ENCODE results near the gene DHX30. TPM values are rescaled to one million over a fixed set of nuclear protein-coding genes. Genes with fewer than 3 reads are reported as not detected.

Gene DHX30
- total and polyA plus RNA-seq, 7 experiments from 2014 or later = 27.8 to 103 (median 80.1) TPM

- Mint-ChIP-seq H3K27ac (peak overlapping the region; percentile 90 to 98 (median 95)), H3K36me3 (peaks cover 0 to 6% (median 0%) of the 10 kb centered on the region in 5 donors), H3K4me1 (peaks cover 6 to 25% (median 20%) of the 10 kb centered on the region in 7 donors), H3K4me3 (peak overlapping the region; percentile 89 to 98 (median 95)), H3K9me3 (no peaks in the 10 kb centered on the region), H3K27me3 (no peaks in the 10 kb centered on the region)
- Histone ChIP-seq H3K9me3 (ENCODE audit: control insufficient read depth in 2 of 3, low read length in 3 of 3) (no peaks in the 10 kb centered on the region), H3K4me1 (ENCODE audit: control insufficient read depth in 2 of 2, insufficient read depth in 2 of 2, low read length in 2 of 2) (peaks cover 11 to 12% of the 10 kb centered on the region in 2 donors), H3K36me3 (ENCODE audit: control insufficient read depth in 2 of 3, insufficient read depth in 3 of 3, low read length in 3 of 3) (peaks cover 0 to 6% (median 0%) of the 10 kb centered on the region in 3 experiments), H3K27ac (ENCODE audit: low read depth, low read length) (peak overlapping the region; percentile 92), H3K27me3 (ENCODE audit: control insufficient read depth in 2 of 2, insufficient read depth in 2 of 2, low read length in 2 of 2) (no peaks in the 10 kb centered on the region), H3K4me3 (ENCODE audit: low read length) (peak overlapping the region; percentile 65)
- ATAC-seq (no peak), DNase-seq (peak in 3 of 9 donors; percentile 2 to 11 (median 7))
- POLR2A ChIA-PET = interaction anchor here (2.5 kb wide), 1 partner anchor 21 kb away, joined by 14 read pairs; no protein-coding TSS in a partner anchor
- intact Hi-C loops (cut with micrococcal nuclease) = loop anchor here (1.0 to 5.0 kb wide), 8 partner anchors 14 to 422 kb away; partner anchors contain the start of genes ELP6 (in 2 of the 2) and PTPN23 (in 1 of the 2)
- CTCF ChIA-PET = no interaction called here
Measured at GRCh38 chr3:47803480-47804025, 615 bp downstream of the DHX30 start.

- Histone ChIP-seq H3K9me3 (ENCODE audit: control insufficient read depth in 2 of 3, low read length in 3 of 3) (no peaks in the 10 kb centered on the region), H3K36me3 (ENCODE audit: control insufficient read depth in 2 of 3, insufficient read depth in 3 of 3, low read length in 3 of 3) (peaks cover under 1 to 6% (median under 1%) of the 10 kb centered on the region in 3 experiments), H3K27ac (ENCODE audit: low read depth, low read length) (peak overlapping the region; percentile 92), H3K4me3 (ENCODE audit: low read length) (no peak overlapping the region), H3K4me1 (ENCODE audit: control insufficient read depth in 2 of 2, insufficient read depth in 2 of 2, low read length in 2 of 2) (peaks cover 11 to 12% of the 10 kb centered on the region in 2 donors), H3K27me3 (ENCODE audit: control insufficient read depth in 2 of 2, insufficient read depth in 2 of 2, low read length in 2 of 2) (no peaks in the 10 kb centered on the region)
- ATAC-seq (no peak), DNase-seq (no peak)
- H3K9me3 Mint-ChIP-seq = no peaks in the 10 kb centered on the region
- ChIA-PET POLR2A (interaction anchor here (1.6 to 2.5 kb wide), 3 partner anchors 12 to 23 kb away, joined by 5 to 14 read pairs (median 7); no protein-coding TSS in a partner anchor), CTCF (no interaction called here)
- peaks cover 0 to 6% (median 0%) of the 10 kb centered on the region in 5 donors for H3K36me3 Mint-ChIP-seq
- peaks cover 6 to 25% (median 20%) of the 10 kb centered on the region in 7 donors for H3K4me1 Mint-ChIP-seq
- peak overlapping the region; percentile 19 to 98 (median 94) for H3K4me3 Mint-ChIP-seq
- peak overlapping the region in 7 of 9 donors; percentile 24 to 97 (median 92) for H3K27ac Mint-ChIP-seq
- H3K27me3 Mint-ChIP-seq = no peaks in the 10 kb centered on the region
- intact Hi-C loops (cut with micrococcal nuclease) = loop anchor here (5.0 kb wide), 1 partner anchor 382 kb away; no protein-coding TSS in a partner anchor
Measured at GRCh38 chr3:47804577-47804976, 1.6 kb downstream of the DHX30 start.

- H3K36me3 ChIP-seq (ENCODE audit: control insufficient read depth in 2 of 3, insufficient read depth in 3 of 3, low read length in 3 of 3) = peaks cover 11 to 61% (median 19%) of the 10 kb centered on the region in 3 experiments
- DNase-seq (no peak), ATAC-seq (no peak)
- H3K4me3 ChIP-seq (ENCODE audit: low read length) = no peak overlapping the region
- CTCF ChIA-PET = interaction anchor here (0.6 to 1.5 kb wide), 3 partner anchors 10 to 77 kb away, joined by 3 to 5 read pairs (median 4); no protein-coding TSS in a partner anchor
- no peaks in the 10 kb centered on the region for H3K4me1 ChIP-seq (ENCODE audit: control insufficient read depth in 2 of 2, insufficient read depth in 2 of 2, low read length in 2 of 2)
- H3K9me3 Mint-ChIP-seq = no peaks in the 10 kb centered on the region
- H3K4me1 Mint-ChIP-seq = peaks cover 2 to 16% (median 6%) of the 10 kb centered on the region in 7 donors
- H3K4me3 Mint-ChIP-seq = no peak overlapping the region
- no peaks in the 10 kb centered on the region for H3K27me3 Mint-ChIP-seq
- POLR2A ChIA-PET = interaction anchor here (0.7 kb wide), 1 partner anchor 199 kb away, joined by 4 read pairs; no protein-coding TSS in a partner anchor
- H3K36me3 Mint-ChIP-seq = peaks cover 6 to 23% (median 18%) of the 10 kb centered on the region in 5 donors
- no peaks in the 10 kb centered on the region for H3K9me3 ChIP-seq (ENCODE audit: control insufficient read depth in 2 of 3, low read length in 3 of 3)
- no peak overlapping the region for H3K27ac ChIP-seq (ENCODE audit: low read depth, low read length)
- H3K27me3 ChIP-seq (ENCODE audit: control insufficient read depth in 2 of 2, insufficient read depth in 2 of 2, low read length in 2 of 2) = no peaks in the 10 kb centered on the region
- peak overlapping the region in 2 of 9 donors; percentile 44 to 45 for H3K27ac Mint-ChIP-seq
- intact Hi-C loops (cut with micrococcal nuclease) = no loop called here
Measured at GRCh38 chr3:47813551-47814177, 10.7 kb downstream of the DHX30 start.

GRCh38 chr3:47817609-47818008 lies 14.7 kb downstream of the DHX30 start:
- no peaks in the 10 kb centered on the region for H3K9me3 Mint-ChIP-seq
- H3K27me3 Mint-ChIP-seq = no peaks in the 10 kb centered on the region
- Histone ChIP-seq H3K27ac (ENCODE audit: low read depth, low read length) (no peak overlapping the region), H3K36me3 (ENCODE audit: control insufficient read depth in 2 of 3, insufficient read depth in 3 of 3, low read length in 3 of 3) (peaks cover 5 to 61% (median 6%) of the 10 kb centered on the region in 3 experiments), H3K4me3 (ENCODE audit: low read length) (no peak overlapping the region), H3K4me1 (ENCODE audit: control insufficient read depth in 2 of 2, insufficient read depth in 2 of 2, low read length in 2 of 2) (no peaks in the 10 kb centered on the region), H3K27me3 (ENCODE audit: control insufficient read depth in 2 of 2, insufficient read depth in 2 of 2, low read length in 2 of 2) (no peaks in the 10 kb centered on the region), H3K9me3 (ENCODE audit: control insufficient read depth in 2 of 3, low read length in 3 of 3) (no peaks in the 10 kb centered on the region)
- H3K4me1 Mint-ChIP-seq = peaks cover 0 to 4% (median 0%) of the 10 kb centered on the region in 7 donors
- peaks cover 0 to 21% (median 18%) of the 10 kb centered on the region in 5 donors for H3K36me3 Mint-ChIP-seq
- intact Hi-C loops (cut with micrococcal nuclease) = no loop called here
- peak overlapping the region in 1 of 9 donors; percentile 19 for H3K27ac Mint-ChIP-seq
- H3K4me3 Mint-ChIP-seq = no peak overlapping the region
- ATAC-seq (no peak), DNase-seq (no peak)
- ChIA-PET POLR2A (interaction anchor here (0.7 to 2.3 kb wide), 2 partner anchors 13 to 55 kb away, joined by 5 to 7 read pairs; no protein-coding TSS in a partner anchor), CTCF (interaction anchor here (0.6 to 1.8 kb wide), 2 partner anchors 20 to 458 kb away, joined by 3 read pairs; no protein-coding TSS in a partner anchor)

- Histone ChIP-seq H3K4me3 (ENCODE audit: low read length) (peak overlapping the region; percentile 79), H3K4me1 (ENCODE audit: control insufficient read depth in 2 of 2, insufficient read depth in 2 of 2, low read length in 2 of 2) (peaks cover 15% of the 10 kb centered on the region in 2 donors), H3K27ac (ENCODE audit: low read depth, low read length) (peak overlapping the region; percentile 88), H3K36me3 (ENCODE audit: control insufficient read depth in 2 of 3, insufficient read depth in 3 of 3, low read length in 3 of 3) (peaks cover 0 to 31% (median 6%) of the 10 kb centered on the region in 3 experiments), H3K27me3 (ENCODE audit: control insufficient read depth in 2 of 2, insufficient read depth in 2 of 2, low read length in 2 of 2) (no peaks in the 10 kb centered on the region), H3K9me3 (ENCODE audit: control insufficient read depth in 2 of 3, low read length in 3 of 3) (no peaks in the 10 kb centered on the region)
- H3K27me3 Mint-ChIP-seq = no peaks in the 10 kb centered on the region
- ChIA-PET CTCF (interaction anchor here (0.6 to 2.9 kb wide), 12 partner anchors 9 to 712 kb away, joined by 3 to 22 read pairs (median 4); partner anchors contain the start of gene ELP6), POLR2A (interaction anchor here (0.6 to 2.5 kb wide), 11 partner anchors 9 to 1340 kb away, joined by 3 to 14 read pairs (median 5); partner anchors contain the start of gene SCAP)
- H3K4me3 Mint-ChIP-seq = peak overlapping the region; percentile 81 to 94 (median 90)
- ATAC-seq (peak; percentile 100), DNase-seq (peak; percentile 62 to 86 (median 79))
- peaks cover 15 to 46% (median 36%) of the 10 kb centered on the region in 7 donors for H3K4me1 Mint-ChIP-seq
- intact Hi-C loops (cut with micrococcal nuclease) = loop anchor here (1.0 to 10.0 kb wide), 9 partner anchors 22 to 363 kb away; partner anchors contain the start of genes DHX30 (in 2 of the 2), CDC25A (in 1 of the 2), ELP6 (in 1 of the 2) and SMARCC1 (in 1 of the 2)
- H3K36me3 Mint-ChIP-seq = peaks cover 6 to 30% (median 21%) of the 10 kb centered on the region in 5 donors
- H3K27ac Mint-ChIP-seq = peak overlapping the region; percentile 66 to 96 (median 89)
- H3K9me3 Mint-ChIP-seq = no peaks in the 10 kb centered on the region
Measured at GRCh38 chr3:47824541-47825473, 21.9 kb downstream of the DHX30 start.

All from naive thymus-derived CD4-positive, alpha-beta T cell (primary cell).